Effector memory CD8-positive, alpha-beta T cell (primary cell): ENCODE measurements around the gene TYK2.
"Not testable (repeated sequence)": the region's sequence is repeated elsewhere in the genome, so short reads cannot be mapped to it uniquely, and the experiment has no call there.

ENCODE experiments used
- ATAC-seq: fragments of 150-1000 bp; cut with Tn5 transposase; replicated peaks from 2 replicates; pipeline ENCODE4 v1.10.0; 2021; ENCODE audit warnings: mild to moderate bottlenecking, moderate library complexity
- DNase-seq, 3 experiments: peaks; one replicate each; pipeline ENCODE4 v3.0.0; 2021
- H3K27ac Mint-ChIP-seq, 2 donors: one replicate each; pipeline ENCODE4 v1.8.0; 2022; ENCODE audit warnings: mild to moderate bottlenecking in 2 of 2, mixed read lengths in 2 of 2, moderate library complexity in 2 of 2
- H3K27me3 Mint-ChIP-seq, 2 donors: one replicate each; pipeline ENCODE4 v1.8.0; 2022; ENCODE audit warnings: mixed read lengths in 2 of 2
- H3K36me3 Mint-ChIP-seq: one replicate; pipeline ENCODE4 v1.8.0; 2022; ENCODE audit warnings: mild to moderate bottlenecking, moderate library complexity, mixed read lengths; ENCODE audit not compliant: insufficient read depth
- H3K4me1 Mint-ChIP-seq, 2 donors: one replicate each; pipeline ENCODE4 v1.8.0; 2022; ENCODE audit warnings: low read depth in 2 of 2, mixed read lengths in 2 of 2
- H3K4me3 Mint-ChIP-seq, 2 donors: one replicate each; pipeline ENCODE4 v1.8.0; 2022; ENCODE audit warnings: mild to moderate bottlenecking in 2 of 2, mixed read lengths in 2 of 2, moderate library complexity in 2 of 2
- H3K9me3 Mint-ChIP-seq, 2 donors: one replicate each; pipeline ENCODE4 v1.8.0; 2022; ENCODE audit warnings: mixed read lengths in 2 of 2

The TYK2 gene

DNA sequence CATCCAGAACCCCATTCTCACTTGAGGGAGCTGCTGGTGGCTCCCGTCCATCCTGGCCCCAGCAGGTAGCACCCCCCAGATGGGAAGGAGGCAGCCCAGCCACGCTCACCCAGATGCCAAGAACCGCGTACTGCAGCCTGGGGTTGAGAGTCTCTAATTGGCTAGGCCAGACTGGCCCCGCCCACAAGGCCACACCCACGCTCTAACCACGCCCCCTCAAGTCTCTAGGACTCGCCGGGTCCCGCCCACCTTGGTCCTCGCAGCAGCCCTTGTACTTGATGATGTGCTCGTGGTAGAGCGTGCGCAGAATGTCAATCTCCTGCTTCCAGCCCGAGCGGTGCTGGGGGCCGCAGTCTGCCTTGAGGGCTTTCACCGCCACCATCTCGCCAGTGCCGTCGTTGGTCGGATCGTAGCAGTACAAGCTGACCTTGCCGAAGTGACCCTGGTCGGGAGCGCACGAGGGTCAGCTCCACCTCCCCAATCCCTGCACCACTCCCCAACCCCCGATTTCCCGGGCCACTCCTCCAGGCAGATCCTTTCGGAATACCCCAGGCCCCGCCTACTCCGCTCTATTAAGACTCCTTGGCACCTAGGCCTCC lies 26.5 kb downstream of the TYK2 start:
- H3K36me3 Mint-ChIP-seq: peaks cover 81% of the 10 kb centered on the region

DNA sequence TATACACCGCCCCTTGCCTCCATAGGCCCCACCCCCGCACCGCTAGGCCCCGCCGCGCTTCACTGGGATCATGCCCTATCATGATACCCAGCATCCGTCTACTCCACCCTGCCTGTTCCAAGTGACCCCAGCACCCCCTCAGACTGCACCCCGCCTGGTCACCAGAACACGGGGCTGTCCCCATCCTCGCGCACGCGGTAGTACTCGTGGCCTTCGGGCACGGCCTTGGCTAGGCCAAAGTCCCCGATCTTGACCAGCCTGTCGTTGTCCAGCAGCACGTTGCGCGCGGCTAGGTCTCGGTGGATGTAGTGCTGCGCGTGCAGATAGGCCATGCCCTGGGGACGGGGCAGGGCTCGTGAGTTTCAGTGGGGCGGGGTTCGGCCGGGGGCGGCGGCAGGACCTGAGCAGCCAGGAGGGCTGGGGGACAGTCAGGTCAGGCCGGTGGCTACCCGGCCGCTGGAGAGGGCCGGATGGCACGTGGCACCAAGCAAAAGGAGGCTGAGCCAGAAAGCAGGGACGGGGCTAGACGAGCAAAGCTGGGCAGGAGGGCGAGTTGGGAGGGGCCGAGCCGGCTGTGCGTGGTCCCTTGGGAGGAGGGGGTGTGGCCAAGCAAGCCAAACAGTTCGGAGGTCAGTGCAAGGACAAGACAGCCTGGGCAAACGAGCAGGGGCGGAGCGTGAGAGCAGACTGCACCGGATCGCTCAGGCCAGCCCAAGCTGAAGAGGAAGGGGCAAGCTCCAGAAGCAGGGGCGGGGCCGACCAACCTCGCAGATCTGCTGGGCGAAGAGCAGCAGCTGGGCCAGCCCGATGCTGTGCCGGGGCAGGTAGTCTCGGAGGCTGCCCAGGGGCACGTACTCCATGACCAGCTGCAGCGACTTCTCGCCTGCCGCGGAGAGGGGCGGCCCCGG lies 27.4 kb downstream of the TYK2 start:
- ATAC-seq: no peak

More for the DNA sequence above, 26.5 kb downstream of the TYK2 start:
- no peaks in the 10 kb centered on the region for H3K4me1 Mint-ChIP-seq
- no peaks in the 10 kb centered on the region for H3K27me3 Mint-ChIP-seq
- peak overlapping the region in 1 of 2 donors; percentile 68 for H3K27ac Mint-ChIP-seq
- H3K9me3 Mint-ChIP-seq: no peaks in the 10 kb centered on the region
- peak in 1 of 3 experiments; percentile 12 for DNase-seq
- ATAC-seq: peak; percentile 29
- H3K4me3 Mint-ChIP-seq: no peak overlapping the region

GRCh38 chr19:10346509-10346908 lies 33.9 kb downstream of the TYK2 start:
- no peak overlapping the region for H3K4me3 Mint-ChIP-seq
- H3K27ac Mint-ChIP-seq: no peak overlapping the region
- H3K4me1 Mint-ChIP-seq: no peaks in the 10 kb centered on the region
- no peaks in the 10 kb centered on the region for H3K27me3 Mint-ChIP-seq
- DNase-seq: no peak
- no peak for ATAC-seq
- H3K9me3 Mint-ChIP-seq: no peaks in the 10 kb centered on the region
- peaks cover 17% of the 10 kb centered on the region for H3K36me3 Mint-ChIP-seq

More for the DNA sequence above, 27.4 kb downstream of the TYK2 start:
- Mint-ChIP-seq H3K27ac (no peak overlapping the region), H3K4me1 (no peaks in the 10 kb centered on the region), H3K4me3 (no peak overlapping the region), H3K9me3 (no peaks in the 10 kb centered on the region), H3K36me3 (peaks cover 72% of the 10 kb centered on the region), H3K27me3 (no peaks in the 10 kb centered on the region)
- DNase-seq: no peak

DNA sequence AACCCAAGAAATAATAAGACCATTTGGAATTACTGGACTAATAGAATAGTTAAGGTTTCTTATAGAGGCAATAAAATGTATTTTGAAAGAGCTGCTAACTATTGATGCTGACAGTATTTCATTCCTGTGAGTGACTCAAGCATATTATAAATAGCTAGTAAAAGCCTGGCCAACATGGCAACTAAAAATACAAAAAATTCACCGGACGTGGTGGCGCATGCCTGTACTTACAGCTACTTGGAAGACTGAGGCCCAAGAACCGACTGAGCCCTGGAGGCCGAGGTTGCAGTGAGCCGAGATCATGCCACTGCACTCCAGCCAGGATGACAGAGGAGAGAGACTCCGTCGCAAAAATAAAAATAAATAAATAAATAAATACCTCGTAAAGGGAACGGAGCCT lies 35.6 kb downstream of the TYK2 start:
- no peak for DNase-seq
- Mint-ChIP-seq H3K4me3 (no peak overlapping the region), H3K27ac (no peak overlapping the region), H3K9me3 (no peaks in the 10 kb centered on the region), H3K27me3 (no peaks in the 10 kb centered on the region), H3K4me1 (peaks cover 6 to 7% of the 10 kb centered on the region in 2 donors), H3K36me3 (peaks cover under 1% of the 10 kb centered on the region)
- no peak for ATAC-seq

- peaks cover 4% of the 10 kb centered on the region for H3K36me3 Mint-ChIP-seq
- no peaks in the 10 kb centered on the region for H3K9me3 Mint-ChIP-seq
- DNase-seq: no peak
- H3K27me3 Mint-ChIP-seq: no peaks in the 10 kb centered on the region
- H3K4me3 Mint-ChIP-seq: no peak overlapping the region
- ATAC-seq: no peak
- no peak overlapping the region for H3K27ac Mint-ChIP-seq
- H3K4me1 Mint-ChIP-seq: peaks cover 18 to 19% of the 10 kb centered on the region in 2 donors
These were observed 36.9 kb downstream of the TYK2 start for GRCh38 chr19:10343495-10343894.

- ATAC-seq: no peak
- Mint-ChIP-seq H3K4me1 (peaks cover 22 to 24% of the 10 kb centered on the region in 2 donors), H3K27me3 (no peaks in the 10 kb centered on the region), H3K9me3 (no peaks in the 10 kb centered on the region), H3K27ac (peak overlapping the region; percentile 84 to 86), H3K4me3 (peak overlapping the region; percentile 86 to 90), H3K36me3 (peaks cover 23% of the 10 kb centered on the region)
- no peak for DNase-seq
These were observed 40.4 kb downstream of the TYK2 start for GRCh38 chr19:10339977-10340376.

DNA sequence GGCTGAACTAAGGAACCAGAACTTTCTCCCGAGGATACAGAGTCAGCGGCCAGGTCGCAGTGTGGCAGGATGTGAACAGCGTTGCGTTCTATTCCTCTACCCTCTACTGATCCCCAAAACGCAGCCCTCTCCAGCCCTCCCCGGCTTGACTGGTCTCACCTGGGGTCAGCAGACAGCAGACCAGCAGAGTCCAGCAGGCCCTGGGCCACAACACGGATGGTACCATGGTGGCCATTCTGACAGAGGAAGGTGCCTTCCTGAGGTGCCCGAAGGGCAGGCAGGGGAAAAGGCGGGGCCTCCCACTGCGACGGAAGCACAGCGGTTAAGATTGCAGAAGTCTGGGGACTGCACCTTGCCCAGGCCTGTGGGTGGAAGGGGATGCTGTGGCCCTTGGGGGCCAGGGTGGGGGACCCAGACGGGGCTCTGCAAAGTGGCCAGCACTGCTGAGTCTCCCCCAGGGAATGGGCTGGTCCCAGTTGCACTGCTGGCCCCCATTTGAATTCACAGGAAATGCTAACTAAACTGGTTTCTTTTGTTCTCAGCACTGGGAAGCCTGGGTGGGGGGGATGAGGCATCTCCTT lies 40.9 kb downstream of the TYK2 start, which contains the start of gene ICAM3:
TSS of gene ICAM3 (minus strand) at position 245 of the 581 bp plus-strand sequence. CDS start at position 235, 10 bp downstream.
- Mint-ChIP-seq H3K27me3 (no peaks in the 10 kb centered on the region), H3K36me3 (peaks cover 24% of the 10 kb centered on the region), H3K9me3 (no peaks in the 10 kb centered on the region), H3K4me3 (peak within 1 kb of the TSS; percentile 86 to 90), H3K27ac (peak within 1 kb of the TSS; percentile 84 to 86), H3K4me1 (peaks cover 22 to 24% of the 10 kb centered on the region in 2 donors)
- DNase-seq (peak; percentile 49 to 53 (median 49)), ATAC-seq (peak; percentile 97)

DNA sequence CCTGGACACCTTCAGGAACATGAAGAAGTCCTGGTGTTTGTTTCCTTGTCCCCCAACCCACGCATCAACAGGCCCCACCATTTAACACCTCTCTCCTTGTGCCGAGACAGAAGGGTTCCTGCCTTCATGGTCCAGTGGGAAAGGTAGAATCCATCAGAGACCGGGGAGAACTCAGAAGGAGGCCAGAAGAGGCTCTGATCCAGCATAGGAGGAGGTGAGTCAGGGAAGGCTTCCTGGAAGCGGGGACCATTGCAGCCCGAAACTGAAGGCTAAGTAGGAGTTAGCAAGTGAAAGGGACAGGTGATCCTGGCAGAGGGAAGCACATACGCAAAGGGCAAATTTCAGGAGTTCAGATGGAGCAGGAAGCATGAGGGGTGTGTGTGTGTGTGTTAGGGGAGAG lies 41.4 kb downstream of the TYK2 start:
- ATAC-seq: no peak
- Mint-ChIP-seq H3K27ac (peak overlapping the region; percentile 84 to 86), H3K27me3 (no peaks in the 10 kb centered on the region), H3K9me3 (no peaks in the 10 kb centered on the region), H3K36me3 (peaks cover 27% of the 10 kb centered on the region), H3K4me3 (peak overlapping the region; percentile 86 to 90), H3K4me1 (peaks cover 26 to 28% of the 10 kb centered on the region in 2 donors)
- DNase-seq: no peak

DNA sequence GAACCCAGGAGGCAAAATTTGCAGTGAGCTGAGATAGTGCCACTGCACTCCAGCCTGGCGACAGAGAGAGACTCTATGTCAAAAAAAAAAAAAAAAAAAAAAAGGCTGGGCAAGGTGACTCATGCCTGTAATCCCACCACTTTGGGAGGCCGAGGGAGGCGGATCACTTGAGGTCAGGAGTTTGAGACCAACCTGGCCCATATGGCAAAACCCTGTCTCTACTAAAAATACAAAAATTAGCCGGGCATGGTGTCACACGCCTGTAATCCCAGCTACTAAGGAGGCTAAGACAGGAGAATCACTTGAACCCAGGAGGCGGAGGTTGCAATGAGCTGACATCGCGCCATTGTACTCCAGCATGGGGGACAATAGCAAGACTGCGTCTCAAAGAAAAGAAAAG lies 43.6 kb downstream of the TYK2 start:
- H3K9me3 Mint-ChIP-seq, H3K4me3 Mint-ChIP-seq, H3K27me3 Mint-ChIP-seq, DNase-seq, ATAC-seq: not testable (repeated sequence)
- H3K27ac Mint-ChIP-seq: peak overlapping the region in 1 of 2 donors; percentile 41
- H3K36me3 Mint-ChIP-seq: peaks cover 43% of the 10 kb centered on the region
- H3K4me1 Mint-ChIP-seq: peaks cover 37 to 48% of the 10 kb centered on the region in 2 donors

DNA sequence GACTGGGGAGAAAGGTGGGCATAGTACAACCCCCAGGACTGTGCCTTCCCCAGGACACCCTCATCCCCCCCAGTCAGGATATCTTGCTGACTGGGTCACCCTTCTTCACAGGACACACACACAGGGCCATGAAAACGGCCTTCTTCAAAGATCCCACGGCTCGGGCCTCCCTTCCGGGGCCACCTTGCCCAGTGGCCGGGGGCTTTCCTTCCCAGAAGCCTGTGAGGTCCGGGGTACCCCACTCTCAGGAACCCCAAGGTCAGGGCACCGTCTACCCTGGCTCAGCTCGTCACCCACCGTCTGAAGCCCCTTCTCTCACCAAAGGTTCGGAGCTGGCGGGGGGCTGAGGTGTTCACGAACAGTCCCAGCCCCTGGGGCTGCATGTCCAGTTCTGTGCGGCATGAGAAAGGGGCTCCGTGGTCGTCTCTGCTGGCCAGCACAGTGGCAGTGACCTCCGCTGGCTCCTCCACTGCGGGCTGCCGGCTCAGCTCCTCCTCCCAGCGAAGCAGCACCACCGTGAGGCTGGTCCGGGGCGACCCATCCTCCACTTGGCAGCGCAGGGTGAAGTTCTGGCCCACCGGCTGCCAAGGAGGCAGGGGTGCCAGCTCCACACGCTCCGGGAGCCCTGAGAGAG lies 44.9 kb downstream of the TYK2 start:
- no peak for DNase-seq
- H3K4me1 Mint-ChIP-seq: peaks cover 34 to 45% of the 10 kb centered on the region in 2 donors
- no peak for ATAC-seq
- no peaks in the 10 kb centered on the region for H3K9me3 Mint-ChIP-seq
- peaks cover 53% of the 10 kb centered on the region for H3K36me3 Mint-ChIP-seq
- H3K4me3 Mint-ChIP-seq: peak overlapping the region in 1 of 2 donors; percentile 47
- no peak overlapping the region for H3K27ac Mint-ChIP-seq
- no peaks in the 10 kb centered on the region for H3K27me3 Mint-ChIP-seq

DNA sequence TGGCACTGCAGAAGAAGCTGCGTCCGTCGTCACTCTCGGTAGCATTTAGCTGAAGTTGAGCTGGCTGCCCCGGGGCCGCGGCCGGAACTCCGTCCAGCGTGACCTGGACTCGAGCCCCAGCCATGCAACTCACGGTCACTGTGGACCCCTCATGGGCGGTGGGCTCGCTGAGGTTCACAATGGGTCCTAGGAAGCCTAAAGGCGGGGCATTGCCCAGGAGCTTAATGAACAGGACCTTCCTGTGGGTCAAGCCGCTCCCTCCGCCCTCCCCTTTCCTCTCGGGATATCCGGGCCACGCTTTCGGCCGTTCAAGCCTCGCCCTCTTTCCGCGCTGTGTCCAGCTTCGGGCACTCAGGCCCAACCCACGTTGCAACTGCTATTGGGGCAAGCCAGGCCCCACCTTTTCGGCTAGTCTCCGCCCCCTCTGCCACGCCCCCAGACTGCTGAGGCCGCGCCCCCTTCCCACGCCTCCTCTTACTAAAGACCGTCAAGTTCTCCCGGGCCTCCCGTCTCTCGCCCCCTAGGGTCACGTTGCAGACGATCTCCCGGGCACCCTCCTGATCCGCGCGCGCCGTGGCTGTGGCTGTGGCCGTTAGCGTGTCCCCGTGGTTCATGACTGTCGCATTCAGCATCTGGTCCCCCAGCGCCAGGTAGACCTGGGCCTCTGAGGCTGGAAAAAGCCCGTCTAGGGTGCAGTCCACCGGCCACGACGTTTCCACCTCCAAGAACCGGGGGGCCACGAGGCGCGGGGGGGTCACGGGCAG lies 45.6 kb downstream of the TYK2 start:
- ATAC-seq: no peak
- Mint-ChIP-seq H3K27ac (no peak overlapping the region), H3K36me3 (peaks cover 58% of the 10 kb centered on the region), H3K27me3 (no peaks in the 10 kb centered on the region), H3K4me1 (peaks cover 31 to 43% of the 10 kb centered on the region in 2 donors), H3K4me3 (peak overlapping the region in 1 of 2 donors; percentile 94), H3K9me3 (no peaks in the 10 kb centered on the region)
- no peak for DNase-seq

DNA sequence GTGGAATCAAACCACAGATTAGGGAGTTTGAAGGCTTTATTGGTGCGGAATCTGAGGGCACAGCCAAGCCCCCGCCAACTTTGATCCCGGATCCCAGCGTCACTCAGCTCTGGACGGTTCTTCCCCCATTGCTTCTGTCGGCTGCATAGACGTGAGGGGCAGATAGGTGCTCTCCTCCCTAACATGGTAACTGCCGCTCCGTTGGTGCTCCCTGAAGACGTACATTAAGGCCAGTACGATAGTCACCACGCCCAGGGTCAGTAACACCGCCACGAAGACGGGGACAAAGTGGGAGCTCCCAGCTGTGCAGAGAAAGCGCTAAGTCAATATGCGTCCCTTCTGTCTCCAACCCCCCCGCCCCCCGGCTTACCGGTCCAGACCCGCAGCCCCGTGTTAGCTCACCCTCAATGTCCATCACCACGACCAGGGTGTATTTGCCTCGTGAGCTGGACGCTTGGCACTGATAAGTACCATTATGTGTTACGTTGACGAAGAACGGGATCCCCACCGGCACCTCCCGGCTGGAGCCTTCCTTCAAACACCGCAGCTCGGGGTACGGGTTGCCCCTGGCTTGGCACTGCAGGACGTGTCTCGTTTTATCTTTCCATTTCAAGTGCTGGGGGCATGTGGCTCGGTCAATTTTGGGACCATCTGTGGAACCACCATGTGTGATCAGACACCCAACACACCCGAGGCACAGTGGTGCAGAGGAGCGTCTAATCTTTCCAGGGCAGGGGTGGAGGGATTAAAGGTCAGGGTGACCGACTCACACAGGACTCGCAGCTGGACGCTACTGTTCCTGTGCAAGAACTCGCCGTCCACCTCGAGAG lies 46.4 kb downstream of the TYK2 start:
- ATAC-seq (peak; percentile 0), DNase-seq (no peak)
- Mint-ChIP-seq H3K27me3 (no peaks in the 10 kb centered on the region), H3K27ac (peak overlapping the region; percentile 91 to 95), H3K4me3 (peak overlapping the region; percentile 94 to 95), H3K36me3 (peaks cover 66% of the 10 kb centered on the region), H3K4me1 (peaks cover 25 to 35% of the 10 kb centered on the region in 2 donors), H3K9me3 (no peaks in the 10 kb centered on the region)
